ENCODE results near the gene PPP1R15A. TPM values are rescaled to one million over a fixed set of nuclear protein-coding genes. Genes with fewer than 3 reads are reported as not detected.
"Not testable (repeated sequence)": the region's sequence is repeated elsewhere in the genome, so short reads cannot be mapped to it uniquely, and the experiment has no call there.

Gene PPP1R15A
- total RNA-seq, 2 experiments from 2014 or later = 49.7 to 52.0 TPM

GRCh38 chr19:48873476-48874302 is 1.5 kb downstream of the PPP1R15A start:
- H3K9me3 Mint-ChIP-seq = no peaks in the 10 kb centered on the region
- peaks cover 53% of the 10 kb centered on the region for H3K36me3 Mint-ChIP-seq
- DNase-seq = peak; percentile 40
- H3K4me3 Mint-ChIP-seq = peak overlapping the region; percentile 95
- peaks cover 35% of the 10 kb centered on the region for H3K4me1 Mint-ChIP-seq (ENCODE audit: low read depth)
- CTCF ChIA-PET = interaction anchor here (1.5 to 3.0 kb wide), 2 partner anchors 97 to 120 kb away, joined by 3 to 15 read pairs; partner anchors contain the start of gene RUVBL2
- POLR2A ChIA-PET = interaction anchor here (0.8 to 3.8 kb wide), 7 partner anchors 26 to 624 kb away, joined by 3 to 29 read pairs (median 5); partner anchors contain the start of genes BAX, NUCB1 and TULP2
- peak overlapping the region; percentile 99 for H3K27ac Mint-ChIP-seq
- H3K27me3 Mint-ChIP-seq = no peaks in the 10 kb centered on the region
- intact Hi-C loops (cut with micrococcal nuclease) = loop anchor here (1.0 to 10.0 kb wide), 3 partner anchors 63 to 549 kb away; partner anchors contain the start of genes BCAT2, EMP3 and FTL

- ChIA-PET CTCF (interaction anchor here (0.6 to 3.0 kb wide), 5 partner anchors 25 to 147 kb away, joined by 3 to 15 read pairs (median 4); partner anchors contain the start of genes GYS1, NUCB1 and RUVBL2), POLR2A (interaction anchor here (0.7 to 3.8 kb wide), 9 partner anchors 26 to 625 kb away, joined by 3 to 29 read pairs (median 5); partner anchors contain the start of genes BAX, FTL, NUCB1 and TULP2)
- Mint-ChIP-seq H3K27me3 (no peaks in the 10 kb centered on the region), H3K9me3 (no peaks in the 10 kb centered on the region), H3K27ac (peak overlapping the region; percentile 99), H3K36me3 (peaks cover 54% of the 10 kb centered on the region), H3K4me3 (peak overlapping the region; percentile 95), H3K4me1 (ENCODE audit: low read depth) (peaks cover 37% of the 10 kb centered on the region)
- peak; percentile 52 for DNase-seq
- intact Hi-C loops (cut with micrococcal nuclease) = loop anchor here (1.0 to 10.0 kb wide), 4 partner anchors 26 to 550 kb away; partner anchors contain the start of genes BCAT2, EMP3, GYS1 and NUCB1
These were observed 2.3 kb downstream of the PPP1R15A start for GRCh38 chr19:48874303-48875135.

DNA sequence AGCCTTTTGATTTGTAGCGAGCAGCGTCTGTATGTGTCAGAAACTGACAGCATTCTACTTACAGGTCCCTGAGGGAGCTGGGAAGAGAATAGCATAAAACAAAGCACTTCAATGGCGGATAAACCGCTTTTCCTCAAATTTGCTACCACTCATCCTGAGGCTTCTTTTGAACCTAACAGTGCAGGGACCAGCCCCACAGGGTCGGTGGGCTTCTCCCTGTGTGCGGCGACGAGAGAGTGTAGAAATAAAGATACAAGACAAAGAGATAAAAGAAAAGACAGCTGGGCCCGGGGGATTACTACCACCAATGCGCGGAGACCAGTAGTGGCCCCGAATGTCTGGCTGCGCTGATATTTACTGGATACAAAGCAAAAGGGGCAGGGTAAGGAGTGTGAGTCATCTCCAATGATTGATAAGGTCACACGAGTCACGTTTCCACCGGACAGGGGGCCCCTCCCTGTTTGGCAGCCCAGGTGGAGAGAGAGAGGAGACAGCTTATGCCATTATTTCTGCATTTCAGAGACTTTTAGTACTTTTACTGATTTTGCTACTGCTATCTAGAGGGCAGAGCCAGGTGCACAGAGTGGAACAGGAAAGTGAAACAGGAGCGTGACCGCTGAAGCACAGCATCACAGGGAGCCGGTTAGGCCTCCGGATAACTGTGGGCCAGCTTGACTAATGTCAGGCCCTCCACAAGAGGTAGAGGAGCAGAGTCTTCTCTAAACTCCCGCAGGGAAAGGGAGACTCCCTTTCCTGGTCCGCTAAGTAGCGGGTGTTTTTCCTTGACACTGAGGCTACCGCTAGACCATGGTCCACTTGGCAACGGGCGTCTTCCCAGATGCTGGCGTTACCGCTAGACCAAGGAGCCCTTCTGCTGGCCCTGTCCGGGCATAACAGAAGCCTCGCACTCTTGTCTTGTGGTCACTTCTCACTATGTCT is 4.1 kb downstream of the PPP1R15A start:
- peak overlapping the region; percentile 95 for H3K4me3 Mint-ChIP-seq
- H3K9me3 Mint-ChIP-seq, H3K27me3 Mint-ChIP-seq: not testable (repeated sequence)
- H3K4me1 Mint-ChIP-seq (ENCODE audit: low read depth) = peaks cover 37% of the 10 kb centered on the region
- peaks cover 54% of the 10 kb centered on the region for H3K36me3 Mint-ChIP-seq
- peak; percentile 76 for DNase-seq
- intact Hi-C loops (cut with micrococcal nuclease) = loop anchor here (10.0 kb wide), 1 partner anchor 552 kb away; the partner anchor contains the start of gene EMP3
- H3K27ac Mint-ChIP-seq = peak overlapping the region; percentile 99
- CTCF ChIA-PET = interaction anchor here (0.6 to 3.0 kb wide), 4 partner anchors 24 to 616 kb away, joined by 4 to 15 read pairs (median 6); partner anchors contain the start of genes GYS1, NUCB1 and RUVBL2
- POLR2A ChIA-PET = interaction anchor here (0.6 to 3.8 kb wide), 7 partner anchors 24 to 162 kb away, joined by 3 to 29 read pairs (median 5); partner anchors contain the start of genes BAX, FTL, NUCB1 and TULP2

DNA sequence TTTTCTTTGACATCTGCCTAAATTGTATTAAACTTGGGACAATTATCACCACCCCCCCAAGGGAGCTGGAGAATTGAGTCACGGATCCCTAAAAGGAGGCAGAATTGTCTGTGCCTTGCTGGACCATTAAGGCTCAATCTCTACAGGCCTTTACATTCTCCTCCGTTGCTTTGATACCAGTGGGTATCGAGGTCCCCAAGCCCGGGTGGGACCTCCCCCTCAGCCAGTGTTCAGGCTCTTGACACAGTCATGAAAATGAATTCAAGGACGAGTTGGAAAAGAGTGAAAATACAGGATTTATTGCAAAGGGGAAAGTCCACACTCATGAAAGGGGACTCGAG is 5.6 kb downstream of the PPP1R15A start:
- intact Hi-C loops (cut with micrococcal nuclease) = loop anchor here (10.0 kb wide), 1 partner anchor 553 kb away; the partner anchor contains the start of gene EMP3
- ChIA-PET CTCF (interaction anchor here (1.0 to 1.6 kb wide), 2 partner anchors 35 to 93 kb away, joined by 3 read pairs; no protein-coding TSS in a partner anchor), POLR2A (interaction anchor here (2.7 kb wide), 1 partner anchor 93 kb away, joined by 7 read pairs; no protein-coding TSS in a partner anchor)
- Mint-ChIP-seq H3K9me3 (no peaks in the 10 kb centered on the region), H3K4me3 (no peak overlapping the region), H3K36me3 (peaks cover 47% of the 10 kb centered on the region), H3K27me3 (no peaks in the 10 kb centered on the region), H3K27ac (peak overlapping the region; percentile 34), H3K4me1 (ENCODE audit: low read depth) (peaks cover 35% of the 10 kb centered on the region)
- DNase-seq = no peak

DNA sequence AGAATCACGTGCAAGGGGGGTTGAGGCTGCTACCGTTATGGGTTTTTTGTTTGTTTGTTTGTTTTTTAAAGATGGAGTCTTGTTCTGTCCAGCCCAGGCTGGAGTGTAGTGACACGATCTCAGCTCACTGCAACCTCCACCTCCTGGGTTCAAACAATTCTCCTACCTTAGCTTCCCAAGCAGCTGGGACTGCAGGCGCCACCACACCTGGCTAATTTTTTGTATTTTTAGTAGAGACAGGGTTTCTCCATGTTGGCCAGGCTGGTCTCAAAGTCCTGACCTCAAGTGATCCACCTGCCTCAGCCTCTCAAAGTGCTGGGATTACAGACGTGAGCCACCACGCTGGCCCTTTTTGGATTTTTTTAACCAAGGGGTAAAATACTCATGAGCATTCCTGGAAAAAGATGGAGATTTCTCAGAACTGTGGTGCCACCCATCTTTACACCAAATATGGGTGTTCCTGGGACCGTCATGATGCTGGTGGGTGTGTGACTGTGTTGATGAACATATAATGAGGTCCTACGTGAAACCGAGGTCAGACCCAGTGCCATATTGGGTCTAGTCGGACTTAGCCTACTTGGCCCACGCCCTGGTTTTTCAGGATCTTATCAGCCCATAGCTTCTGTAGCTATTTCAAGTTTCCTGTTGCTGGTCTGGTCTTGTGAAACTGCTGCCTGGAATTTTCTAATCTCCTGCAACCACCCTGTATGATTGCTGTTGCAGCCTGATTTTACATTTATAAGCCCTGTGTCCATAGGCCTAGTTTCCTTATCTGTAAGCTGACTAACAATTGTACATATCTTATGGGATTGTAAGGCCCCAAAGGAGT is 6.2 kb downstream of the PPP1R15A start:
- H3K36me3 Mint-ChIP-seq = peaks cover 41% of the 10 kb centered on the region
- no peak overlapping the region for H3K4me3 Mint-ChIP-seq
- peak; percentile 32 for DNase-seq
- peak overlapping the region; percentile 34 for H3K27ac Mint-ChIP-seq
- H3K4me1 Mint-ChIP-seq (ENCODE audit: low read depth) = peaks cover 33% of the 10 kb centered on the region
- H3K27me3 Mint-ChIP-seq = no peaks in the 10 kb centered on the region
- intact Hi-C loops (cut with micrococcal nuclease) = loop anchor here (10.0 kb wide), 1 partner anchor 554 kb away; the partner anchor contains the start of gene EMP3
- ChIA-PET CTCF (interaction anchor here (1.0 to 1.6 kb wide), 2 partner anchors 36 to 92 kb away, joined by 3 read pairs; no protein-coding TSS in a partner anchor), POLR2A (interaction anchor here (1.2 kb wide), 1 partner anchor 22 kb away, joined by 3 read pairs; the partner anchor contains the start of gene NUCB1)
- no peaks in the 10 kb centered on the region for H3K9me3 Mint-ChIP-seq

DNA sequence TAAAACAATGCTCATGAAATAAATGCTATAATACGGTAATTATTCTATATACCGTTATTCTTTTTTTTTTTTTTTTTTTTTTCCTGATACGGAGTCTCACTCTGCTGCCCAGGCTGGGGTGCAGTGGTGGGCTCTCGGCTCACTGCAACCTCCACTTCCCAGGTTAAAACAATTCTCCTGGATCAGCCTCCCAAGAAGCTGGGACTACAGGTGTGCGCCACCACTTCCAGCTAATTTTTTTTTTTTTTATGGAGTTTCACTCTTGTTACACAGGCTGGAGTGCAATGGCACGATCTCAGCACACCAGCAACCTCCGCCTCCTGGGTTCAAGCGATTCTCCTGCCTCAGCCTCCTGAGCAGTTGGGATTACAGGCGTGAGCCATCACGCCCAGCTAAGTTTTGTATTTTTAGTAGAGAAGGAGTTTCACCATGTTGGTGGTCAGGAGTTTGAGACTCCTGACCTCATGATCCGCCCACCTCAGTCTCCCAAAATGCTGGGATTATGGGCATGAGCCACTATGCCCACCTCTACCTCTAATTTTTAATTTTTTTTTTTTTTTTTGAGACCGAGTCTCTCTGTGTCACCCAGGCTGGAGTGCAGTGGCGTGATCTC is 6.9 kb downstream of the PPP1R15A start:
- no peak overlapping the region for H3K4me3 Mint-ChIP-seq
- intact Hi-C loops (cut with micrococcal nuclease) = loop anchor here (10.0 kb wide), 1 partner anchor 554 kb away; the partner anchor contains the start of gene EMP3
- POLR2A ChIA-PET = interaction anchor here (1.2 kb wide), 1 partner anchor 21 kb away, joined by 3 read pairs; the partner anchor contains the start of gene NUCB1

GRCh38 chr19:48879696-48880095 is 7.5 kb downstream of the PPP1R15A start:
- POLR2A ChIA-PET = interaction anchor here (1.2 kb wide), 1 partner anchor 21 kb away, joined by 3 read pairs; the partner anchor contains the start of gene NUCB1
- CTCF ChIA-PET, H3K4me3 Mint-ChIP-seq, H3K9me3 Mint-ChIP-seq, H3K27me3 Mint-ChIP-seq, H3K27ac Mint-ChIP-seq, DNase-seq: not testable (repeated sequence)
- Mint-ChIP-seq H3K4me1 (ENCODE audit: low read depth) (peaks cover 20% of the 10 kb centered on the region), H3K36me3 (peaks cover 28% of the 10 kb centered on the region)
- intact Hi-C loops (cut with micrococcal nuclease) = loop anchor here (10.0 kb wide), 1 partner anchor 555 kb away; the partner anchor contains the start of gene EMP3

More for the DNA sequence above, 6.9 kb downstream of the PPP1R15A start:
- CTCF ChIA-PET = interaction anchor here (1.6 kb wide), 1 partner anchor 37 kb away, joined by 3 read pairs; no protein-coding TSS in a partner anchor
- no peak overlapping the region for H3K27ac Mint-ChIP-seq
- no peak for DNase-seq
- peaks cover 34% of the 10 kb centered on the region for H3K36me3 Mint-ChIP-seq
- no peaks in the 10 kb centered on the region for H3K27me3 Mint-ChIP-seq
- H3K9me3 Mint-ChIP-seq = no peaks in the 10 kb centered on the region
- peaks cover 25% of the 10 kb centered on the region for H3K4me1 Mint-ChIP-seq (ENCODE audit: low read depth)

GRCh38 chr19:48881741-48882657 is 9.8 kb downstream of the PPP1R15A start:
- Mint-ChIP-seq H3K4me1 (ENCODE audit: low read depth) (peaks cover 12% of the 10 kb centered on the region), H3K9me3 (no peaks in the 10 kb centered on the region), H3K27ac (no peak overlapping the region), H3K4me3 (no peak overlapping the region), H3K36me3 (peaks cover 9% of the 10 kb centered on the region), H3K27me3 (no peaks in the 10 kb centered on the region)
- intact Hi-C loops (cut with micrococcal nuclease) = no loop called here
- DNase-seq = no peak
- CTCF ChIA-PET = interaction anchor here (1.6 kb wide), 1 partner anchor 89 kb away, joined by 5 read pairs; no protein-coding TSS in a partner anchor
- POLR2A ChIA-PET = no interaction called here

GRCh38 chr19:48883726-48884125 is 11.5 kb downstream of the PPP1R15A start:
- intact Hi-C loops (cut with micrococcal nuclease) = no loop called here
- no peak overlapping the region for H3K27ac Mint-ChIP-seq
- POLR2A ChIA-PET = no interaction called here

More at GRCh38 chr19:48883726-48884125, 11.5 kb downstream of the PPP1R15A start:
- Mint-ChIP-seq H3K9me3 (no peaks in the 10 kb centered on the region), H3K36me3 (peaks cover under 1% of the 10 kb centered on the region), H3K4me1 (ENCODE audit: low read depth) (peaks cover 1% of the 10 kb centered on the region), H3K27me3 (no peaks in the 10 kb centered on the region), H3K4me3 (no peak overlapping the region)
- CTCF ChIA-PET = no interaction called here
- DNase-seq = no peak

Measured in activated CD4-positive, alpha-beta memory T cell treated with anti-CD3 and anti-CD28 coated beads for 36 hours (primary cell).